Neural progenitor cell (in vitro differentiated cells): ENCODE results near the gene TK1. TPM values are rescaled to one million over a fixed set of nuclear protein-coding genes. Genes with fewer than 3 reads are reported as not detected.
"Not testable (repeated sequence)": the region's sequence is repeated elsewhere in the genome, so short reads cannot be mapped to it uniquely, and the experiment has no call there.

Source experiments
- DNase-seq: peaks from one replicate; pipeline ENCODE4 v3.0.0-alpha.2; 2016; ENCODE audit warnings: low spot score
- H2AFZ ChIP-seq: fragments of 200-600 bp; sonication (generic); replicated peaks from 2 replicates; pipeline ENCODE4 v1.6.1; 2016; ENCODE audit warnings: antibody characterized with exemption
- H3F3A ChIP-seq: fragments of 200-600 bp; sonication (generic); 2 replicates; pipeline ENCODE4 v1.6.1; 2016; ENCODE audit warnings: antibody characterized with exemption, low read depth
- H3K27ac ChIP-seq: fragments of 200-600 bp; sonication (generic); 2 replicates; pipeline ENCODE4 v1.5.1; 2016; ENCODE audit warnings: mild to moderate bottlenecking
- H3K27me3 ChIP-seq: fragments of 200-600 bp; sonication (generic); 2 replicates; pipeline ENCODE4 v1.6.1; 2016; ENCODE audit warnings: mild to moderate bottlenecking, moderate library complexity
- H3K36me3 ChIP-seq: fragments of 200-600 bp; sonication (generic); 2 replicates; pipeline ENCODE4 v1.5.1; 2016
- H3K4me1 ChIP-seq: fragments of 200-600 bp; sonication (generic); 2 replicates; pipeline ENCODE4 v1.6.1; 2016; ENCODE audit warnings: mixed run types
- H3K4me2 ChIP-seq: fragments of 200-600 bp; sonication (generic); 2 replicates; pipeline ENCODE4 v1.6.1; 2016
- H3K4me3 ChIP-seq: fragments of 200-600 bp; sonication (generic); 2 replicates; pipeline ENCODE4 v1.5.1; 2016
- H3K79me2 ChIP-seq: fragments of 200-600 bp; sonication (generic); 2 replicates; pipeline ENCODE4 v1.6.1; 2016; ENCODE audit warnings: low read depth
- H3K9ac ChIP-seq: fragments of 200-600 bp; sonication (generic); 2 replicates; pipeline ENCODE4 v1.6.1; 2016
- H3K9me3 ChIP-seq: fragments of 200-600 bp; sonication (generic); 2 replicates; pipeline ENCODE4 v1.5.1; 2016; ENCODE audit warnings: low read depth
- H4K20me1 ChIP-seq: fragments of 200-600 bp; sonication (generic); 2 replicates; pipeline ENCODE4 v1.6.1; 2016; ENCODE audit warnings: low read depth
- H3K27ac Mint-ChIP-seq: 3 replicates; pipeline ENCODE4 v1.8.0; 2021; ENCODE audit warnings: mixed read lengths
- H3K27me3 Mint-ChIP-seq: 2 replicates; pipeline ENCODE4 v1.8.0; 2022; ENCODE audit warnings: low read depth, mild to moderate bottlenecking, inconsistent platforms, moderate library complexity, mixed read lengths; ENCODE audit not compliant: insufficient read depth
- H3K36me3 Mint-ChIP-seq: 3 replicates; pipeline ENCODE4 v1.8.0; 2021; ENCODE audit warnings: mixed read lengths
- H3K4me1 Mint-ChIP-seq: 3 replicates; pipeline ENCODE4 v1.8.0; 2021; ENCODE audit warnings: mixed read lengths
- H3K4me3 Mint-ChIP-seq: 3 replicates; pipeline ENCODE4 v1.8.0; 2021; ENCODE audit warnings: mild to moderate bottlenecking, moderate library complexity, mixed read lengths
- H3K9me3 Mint-ChIP-seq: 3 replicates; pipeline ENCODE4 v1.8.0; 2020; ENCODE audit warnings: mixed read lengths
- CTCF ChIP-seq: fragments of 200-600 bp; sonication (generic); IDR thresholded peaks from 2 replicates; pipeline ENCODE4 v1.5.1; 2017; ENCODE audit warnings: antibody characterized with exemption, mild to moderate bottlenecking
- EZH2 ChIP-seq: fragments of 200-600 bp; sonication (generic); IDR thresholded peaks from 2 replicates; pipeline ENCODE4 v1.6.1; 2017; ENCODE audit warnings: antibody characterized with exemption, mild to moderate bottlenecking, moderate library complexity
- EZH2phosphoT487 ChIP-seq: fragments of 200-600 bp; sonication (generic); IDR thresholded peaks from 2 replicates; pipeline ENCODE4 v1.6.1; 2017; ENCODE audit warnings: antibody characterized with exemption
- total RNA-seq: library from RNA; depleted of rRNA; stranded (reverse); fragments of >200 nt; gene quantifications from 2 replicates; pipeline ENCODE4 v1.2.3, GENCODE V29; 2015; ENCODE audit warnings: low replicate concordance

Gene TK1
- total RNA-seq, 1 donor from 2014 or later: 27.3 TPM

- Histone ChIP-seq H3K27me3 (no peaks in the 10 kb centered on the region), H4K20me1 (peaks cover 38% of the 10 kb centered on the region), H3K79me2 (no peaks in the 10 kb centered on the region), H3K9ac (no peak overlapping the region), H3K9me3 (no peaks in the 10 kb centered on the region), H3K4me2 (no peak overlapping the region), H3K4me1 (peaks cover 9% of the 10 kb centered on the region), H3F3A (peaks cover 60% of the 10 kb centered on the region), H3K27ac (no peak overlapping the region), H3K4me3 (no peak overlapping the region), H3K36me3 (no peaks in the 10 kb centered on the region), H2AFZ (no peak overlapping the region)
- TF ChIP-seq EZH2 (no peak), CTCF (no peak), EZH2phosphoT487 (no peak)
- DNase-seq: no peak
- Mint-ChIP-seq H3K4me1 (peaks cover 16% of the 10 kb centered on the region), H3K36me3 (peaks cover 10% of the 10 kb centered on the region), H3K27ac (no peak overlapping the region), H3K27me3 (peaks cover 14% of the 10 kb centered on the region), H3K4me3 (peak overlapping the region; percentile 24), H3K9me3 (no peaks in the 10 kb centered on the region)
These were observed 13.6 kb downstream of the TK1 start for GRCh38 chr17:78173097-78173715.

GRCh38 chr17:78172249-78173051 is 14.4 kb downstream of the TK1 start:
- H3K4me2 ChIP-seq: no peak overlapping the region
- peaks cover 9% of the 10 kb centered on the region for H3K4me1 ChIP-seq
- no peaks in the 10 kb centered on the region for H3K9me3 ChIP-seq
- H3K27ac ChIP-seq: peak overlapping the region; percentile 46
- Mint-ChIP-seq H3K36me3 (peaks cover 10% of the 10 kb centered on the region), H3K4me1 (peaks cover 16% of the 10 kb centered on the region), H3K4me3 (no peak overlapping the region), H3K9me3 (no peaks in the 10 kb centered on the region), H3K27ac (no peak overlapping the region), H3K27me3 (peaks cover 14% of the 10 kb centered on the region)
- H4K20me1 ChIP-seq: peaks cover 38% of the 10 kb centered on the region
- H3K27me3 ChIP-seq: no peaks in the 10 kb centered on the region
- TF ChIP-seq CTCF (no peak), EZH2phosphoT487 (no peak), EZH2 (no peak)
- H2AFZ ChIP-seq: no peak overlapping the region
- DNase-seq: no peak
- no peak overlapping the region for H3K9ac ChIP-seq
- peaks cover 60% of the 10 kb centered on the region for H3F3A ChIP-seq
- no peak overlapping the region for H3K4me3 ChIP-seq
- H3K79me2 ChIP-seq: no peaks in the 10 kb centered on the region
- no peaks in the 10 kb centered on the region for H3K36me3 ChIP-seq

GRCh38 chr17:78171591-78172248 is 15.1 kb downstream of the TK1 start:
- H3K9ac ChIP-seq, DNase-seq, H3K4me1 ChIP-seq, H3K9me3 ChIP-seq, H3K36me3 ChIP-seq, H3K79me2 ChIP-seq, H3K4me2 ChIP-seq, H2AFZ ChIP-seq, H3K4me3 ChIP-seq, H3K27me3 ChIP-seq, H3K9me3 Mint-ChIP-seq, H3K27ac Mint-ChIP-seq: not testable (repeated sequence)
- Mint-ChIP-seq H3K27me3 (peaks cover 14% of the 10 kb centered on the region), H3K4me3 (peak overlapping the region; percentile 41), H3K36me3 (peaks cover 10% of the 10 kb centered on the region), H3K4me1 (peaks cover 16% of the 10 kb centered on the region)
- Histone ChIP-seq H4K20me1 (peaks cover 37% of the 10 kb centered on the region), H3F3A (peaks cover 54% of the 10 kb centered on the region), H3K27ac (peak overlapping the region; percentile 46)
